GM18499 (cell line): ENCODE measurements around the gene RPA3.
A peak's percentile ranks its signal among the peaks of the same experiment; 100 is the strongest.
"Not testable (repeated sequence)": the region's sequence is repeated elsewhere in the genome, so short reads cannot be mapped to it uniquely, and the experiment has no call there.

ENCODE experiments used
- ATAC-seq: cut with Tn5 transposase; IDR thresholded peaks from one replicate; pipeline ENCODE4 v1.9.1; 2021; ENCODE audit warnings: moderate number of reproducible peaks; ENCODE audit not compliant: insufficient read depth, unreplicated experiment

The RPA3 gene

GRCh38 chr7:7662527-7662926, 55.9 kb downstream of the RPA3 start:
- ATAC-seq, result no peak

- ATAC-seq, result not testable (repeated sequence)
These were observed 61.9 kb downstream of the RPA3 start for GRCh38 chr7:7656459-7656858.

- no peak for ATAC-seq
These were observed 63.3 kb downstream of the RPA3 start for GRCh38 chr7:7654964-7655715.

- no peak for ATAC-seq
These were observed 64.7 kb downstream of the RPA3 start for GRCh38 chr7:7653593-7654187.

GRCh38 chr7:7652798-7653540, 65.4 kb downstream of the RPA3 start:
- ATAC-seq, result no peak

GRCh38 chr7:7651479-7651878, 66.9 kb downstream of the RPA3 start:
- ATAC-seq, result no peak

- no peak for ATAC-seq
These were observed 67.7 kb downstream of the RPA3 start for GRCh38 chr7:7650682-7651206.

GRCh38 chr7:7647495-7648036, 70.8 kb downstream of the RPA3 start:
- no peak for ATAC-seq

GRCh38 chr7:7642081-7642480, 76.3 kb downstream of the RPA3 start:
- ATAC-seq, result no peak

GRCh38 chr7:7641129-7641663, 77.2 kb downstream of the RPA3 start:
- peak; percentile 1 for ATAC-seq

GRCh38 chr7:7640221-7641128, 77.9 kb downstream of the RPA3 start, which contains the start of gene UMAD1:
UMAD1 (plus strand) TSS chr7:7640752; CDS start chr7:7673372, 32,620 bp downstream.
- ATAC-seq, result peak; percentile 95

GRCh38 chr7:7639847-7640220, 78.6 kb downstream of the RPA3 start:
- no peak for ATAC-seq

GRCh38 chr7:7639421-7639820, 79.0 kb downstream of the RPA3 start:
- ATAC-seq, result no peak

GRCh38 chr7:7630626-7631329, 87.6 kb downstream of the RPA3 start:
- ATAC-seq, result no peak

GRCh38 chr7:7628476-7628875, 89.9 kb downstream of the RPA3 start:
- ATAC-seq, result no peak

GRCh38 chr7:7620644-7621210, 97.7 kb downstream of the RPA3 start:
- ATAC-seq, result no peak

- no peak for ATAC-seq
These were observed 98.2 kb downstream of the RPA3 start for GRCh38 chr7:7620236-7620635.

GRCh38 chr7:7618410-7618809, 100.0 kb downstream of the RPA3 start:
- ATAC-seq, result no peak

GRCh38 chr7:7617550-7617949, 100.9 kb downstream of the RPA3 start:
- ATAC-seq, result no peak
